CD4-positive, alpha-beta T cell (primary cell): ENCODE measurements around the gene TNS3. TPM values are rescaled to one million over a fixed set of nuclear protein-coding genes. Genes with fewer than 3 reads are reported as not detected.

Experiments
- ATAC-seq: fragments of 200-7000 bp; cut with Tn5 transposase; one replicate; pipeline ENCODE4 v1.10.0; 2022; ENCODE audit warnings: mild to moderate bottlenecking; ENCODE audit not compliant: poor library complexity
- CTCF ChIA-PET: fragments of 350-600 bp; sonication (Branson Sonifier 250); formaldehyde crosslinking; loops from one replicate; lab custom pipeline; 2021; ENCODE audit warnings: antibody characterized with exemption, inconsistent platforms; lab: Charles Lee
- POLR2A ChIA-PET: fragments of 350-600 bp; sonication (Branson Sonifier 250); formaldehyde crosslinking; loops from one replicate; lab custom pipeline; 2021; ENCODE audit warnings: antibody characterized with exemption, inconsistent platforms; lab: Charles Lee
- DNase-seq, 14 experiments: peaks; one replicate each; pipeline ENCODE4 v3.0.0-alpha.2; 2013 to 2020; ENCODE audit warnings: mixed read lengths in 2 of 14
- H3K27ac ChIP-seq, 2 donors: one replicate each; pipeline versions ENCODE4 v1.5.1 to v1.7.0; 2013; ENCODE audit warnings: low read length in 2 of 2, low read depth in 1 of 2, mild to moderate bottlenecking in 1 of 2
- H3K27me3 ChIP-seq, 2 experiments: 1 replicate in 1 of 2; 2 replicates in 1 of 2; pipeline versions ENCODE4 v1.6.1 to v1.7.0; 2013; ENCODE audit warnings: low read length in 2 of 2, control low read depth in 1 of 2, mild to moderate bottlenecking in 1 of 2, moderate library complexity in 1 of 2; ENCODE audit not compliant: insufficient read depth in 2 of 2, control insufficient read depth in 1 of 2
- H3K36me3 ChIP-seq: one replicate; pipeline ENCODE4 v1.6.1; 2013; ENCODE audit warnings: low read length, control low read depth; ENCODE audit not compliant: insufficient read depth
- H3K4me1 ChIP-seq: one replicate; pipeline ENCODE4 v1.6.1; 2013; ENCODE audit warnings: low read length, control low read depth; ENCODE audit not compliant: insufficient read depth
- H3K4me3 ChIP-seq: one replicate; pipeline ENCODE4 v1.5.1; 2013; ENCODE audit warnings: mild to moderate bottlenecking, low read length, moderate library complexity
- H3K9me3 ChIP-seq, 2 experiments: 1 replicate in 1 of 2; 2 replicates in 1 of 2; pipeline versions ENCODE4 v1.6.1 to v1.7.0; 2013; ENCODE audit warnings: low read length in 2 of 2, mild to moderate bottlenecking in 2 of 2, control low read depth in 1 of 2, moderate library complexity in 1 of 2; ENCODE audit not compliant: control insufficient read depth in 1 of 2, insufficient read depth in 1 of 2
- H3K27ac Mint-ChIP-seq: one replicate; pipeline ENCODE4 v1.8.0; 2020; ENCODE audit warnings: mixed read lengths
- H3K27me3 Mint-ChIP-seq: one replicate; pipeline ENCODE4 v1.8.0; 2021; ENCODE audit warnings: mixed read lengths
- H3K36me3 Mint-ChIP-seq: one replicate; pipeline ENCODE4 v1.8.0; 2021; ENCODE audit warnings: low read depth, mixed read lengths
- H3K4me1 Mint-ChIP-seq: one replicate; pipeline ENCODE4 v1.8.0; 2021; ENCODE audit warnings: low read depth, mixed read lengths
- H3K4me3 Mint-ChIP-seq: one replicate; pipeline ENCODE4 v1.8.0; 2020; ENCODE audit warnings: mild to moderate bottlenecking, mixed read lengths
- H3K9me3 Mint-ChIP-seq: one replicate; pipeline ENCODE4 v1.8.0; 2020; ENCODE audit warnings: mixed read lengths
- CTCF ChIP-seq: fragments of 200-600 bp; IDR thresholded peaks from one replicate; pipeline ENCODE4 v1.8.0; 2022; ENCODE audit warnings: antibody characterized with exemption, mild to moderate bottlenecking
- intact Hi-C, 2 experiments: fragments of 100-400 bp; cut with DNase I in 1 of 2; cut with micrococcal nuclease in 1 of 2; formaldehyde crosslinking; loops; one replicate each; pipeline versions ENCODE4 v1.15.1 to v1.9.0; 2023 to 2025; cut with DNase I, micrococcal nuclease
- total RNA-seq, 174 experiments: library from RNA in 2 of 174; stranded (reverse) in 2 of 174; gene quantifications; one replicate each; pipeline ENCODE4 v1.2.3 and lab custom pipeline; 2021 to 2026

Gene TNS3
- total RNA-seq, 2 experiments from 2014 or later: 0.16 to 0.47 TPM

GRCh38 chr7:47535704-47536628 lies 45.9 kb downstream of the TNS3 start:
- intact Hi-C loops: no loop called here
- TF ChIP-seq CTCF: no peak

GRCh38 chr7:47535035-47535703 lies 46.7 kb downstream of the TNS3 start:
- peaks cover 0 to 25% of the 10 kb centered on the region in 2 experiments for H3K9me3 ChIP-seq
- Mint-ChIP-seq H3K36me3 (no peaks in the 10 kb centered on the region), H3K27ac (no peak overlapping the region), H3K4me1 (no peaks in the 10 kb centered on the region), H3K4me3 (no peak overlapping the region), H3K27me3 (peaks cover 18% of the 10 kb centered on the region), H3K9me3 (no peaks in the 10 kb centered on the region)
- intact Hi-C loops: no loop called here
- H3K4me1 ChIP-seq: no peaks in the 10 kb centered on the region
- H3K4me3 ChIP-seq: no peak overlapping the region
- DNase-seq (no peak), ATAC-seq (no peak)
- ChIA-PET CTCF (no interaction called here), POLR2A (no interaction called here)
- H3K27ac ChIP-seq: no peak overlapping the region
- no peak for TF ChIP-seq CTCF
- no peaks in the 10 kb centered on the region for H3K27me3 ChIP-seq
- no peaks in the 10 kb centered on the region for H3K36me3 ChIP-seq

More at GRCh38 chr7:47535704-47536628, 45.9 kb downstream of the TNS3 start:
- peaks cover 0 to 25% of the 10 kb centered on the region in 2 experiments for H3K9me3 ChIP-seq
- H3K27me3 ChIP-seq: no peaks in the 10 kb centered on the region
- no peaks in the 10 kb centered on the region for H3K4me1 ChIP-seq
- no peak overlapping the region for H3K27ac ChIP-seq
- Mint-ChIP-seq H3K27ac (no peak overlapping the region), H3K4me1 (no peaks in the 10 kb centered on the region), H3K27me3 (peaks cover 18% of the 10 kb centered on the region), H3K9me3 (no peaks in the 10 kb centered on the region), H3K4me3 (no peak overlapping the region), H3K36me3 (no peaks in the 10 kb centered on the region)
- no peak for DNase-seq
- H3K4me3 ChIP-seq: no peak overlapping the region
- ChIA-PET CTCF (no interaction called here), POLR2A (no interaction called here)
- no peaks in the 10 kb centered on the region for H3K36me3 ChIP-seq
- no peak for ATAC-seq

GRCh38 chr7:47534322-47535034 lies 47.4 kb downstream of the TNS3 start:
- H3K4me1 ChIP-seq: no peaks in the 10 kb centered on the region
- intact Hi-C loops: no loop called here
- H3K4me3 ChIP-seq: no peak overlapping the region
- no peaks in the 10 kb centered on the region for H3K4me1 Mint-ChIP-seq
- peaks cover 0 to 25% of the 10 kb centered on the region in 2 experiments for H3K9me3 ChIP-seq
- ChIA-PET POLR2A (no interaction called here), CTCF (no interaction called here)
- no peak overlapping the region for H3K4me3 Mint-ChIP-seq
- no peak overlapping the region for H3K27ac Mint-ChIP-seq
- no peak for TF ChIP-seq CTCF
- H3K36me3 Mint-ChIP-seq: no peaks in the 10 kb centered on the region
- H3K27me3 Mint-ChIP-seq: peaks cover 18% of the 10 kb centered on the region
- no peaks in the 10 kb centered on the region for H3K27me3 ChIP-seq
- no peaks in the 10 kb centered on the region for H3K9me3 Mint-ChIP-seq
- H3K27ac ChIP-seq: no peak overlapping the region
- DNase-seq (no peak), ATAC-seq (no peak)
- H3K36me3 ChIP-seq: no peaks in the 10 kb centered on the region
